ENCODE measurements around the gene WDR82.

GRCh38 chr3:52249683-52250082 is 28.8 kb downstream of the WDR82 start:
- TF ChIP-seq CTCF (IDR thresholded peaks at IDR 0.05) (no peak), POLR2A (IDR thresholded peaks at IDR 0.05) (no peak)
